Esophagus mucosa (tissue), 1 donor: ENCODE measurements around the gene OR1I1. TPM values are rescaled to one million over a fixed set of nuclear protein-coding genes. Genes with fewer than 3 reads are reported as not detected.

Source experiments
- ATAC-seq: fragments of 200-7000 bp; cut with Tn5 transposase; one replicate; pipeline ENCODE4 v1.9.1; 2020
- total RNA-seq: library from RNA; stranded (reverse); gene quantifications from one replicate; pipeline ENCODE4 v1.2.4, GENCODE V29; 2023
- donor health status: DM: yes; HTN: yes; CAD: no.

The OR1I1 gene
- total RNA-seq, 1 donor from 2014 or later: not detected

DNA sequence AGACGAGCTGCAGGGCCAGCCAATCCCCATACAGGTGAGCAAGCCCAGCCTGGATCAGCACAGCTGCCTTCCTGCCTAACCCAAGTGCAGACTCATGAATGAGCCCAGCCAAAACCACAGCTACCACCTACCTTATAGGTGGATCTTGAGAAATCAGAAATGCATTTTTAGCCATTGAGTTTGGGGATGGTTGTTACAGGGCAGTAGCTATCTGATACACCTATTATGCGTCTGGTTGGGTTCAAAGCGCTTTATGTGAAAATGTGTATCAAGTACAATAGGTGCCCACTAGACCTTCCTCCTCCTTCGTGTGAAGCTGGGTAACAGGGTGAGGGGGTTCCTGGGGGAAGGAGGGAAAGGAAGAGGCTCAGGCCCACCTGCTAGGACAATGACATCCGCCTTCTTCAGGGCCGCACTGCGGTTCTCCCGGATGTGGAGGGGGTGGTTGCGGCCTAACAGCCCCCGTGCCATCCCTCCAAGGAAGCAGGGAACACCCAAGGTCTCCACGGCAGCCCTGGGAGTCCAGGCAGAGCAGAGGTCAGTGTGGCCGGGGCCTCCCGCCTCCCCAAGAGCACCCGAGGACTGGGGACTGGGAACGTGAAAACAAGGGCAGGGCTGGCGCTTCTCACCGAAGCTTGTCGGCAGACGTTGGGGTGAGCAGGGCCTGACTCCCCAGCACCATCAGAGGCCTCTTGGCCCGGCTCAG is 36.9 kb downstream of the OR1I1 start:
- peak; percentile 19 for ATAC-seq

DNA sequence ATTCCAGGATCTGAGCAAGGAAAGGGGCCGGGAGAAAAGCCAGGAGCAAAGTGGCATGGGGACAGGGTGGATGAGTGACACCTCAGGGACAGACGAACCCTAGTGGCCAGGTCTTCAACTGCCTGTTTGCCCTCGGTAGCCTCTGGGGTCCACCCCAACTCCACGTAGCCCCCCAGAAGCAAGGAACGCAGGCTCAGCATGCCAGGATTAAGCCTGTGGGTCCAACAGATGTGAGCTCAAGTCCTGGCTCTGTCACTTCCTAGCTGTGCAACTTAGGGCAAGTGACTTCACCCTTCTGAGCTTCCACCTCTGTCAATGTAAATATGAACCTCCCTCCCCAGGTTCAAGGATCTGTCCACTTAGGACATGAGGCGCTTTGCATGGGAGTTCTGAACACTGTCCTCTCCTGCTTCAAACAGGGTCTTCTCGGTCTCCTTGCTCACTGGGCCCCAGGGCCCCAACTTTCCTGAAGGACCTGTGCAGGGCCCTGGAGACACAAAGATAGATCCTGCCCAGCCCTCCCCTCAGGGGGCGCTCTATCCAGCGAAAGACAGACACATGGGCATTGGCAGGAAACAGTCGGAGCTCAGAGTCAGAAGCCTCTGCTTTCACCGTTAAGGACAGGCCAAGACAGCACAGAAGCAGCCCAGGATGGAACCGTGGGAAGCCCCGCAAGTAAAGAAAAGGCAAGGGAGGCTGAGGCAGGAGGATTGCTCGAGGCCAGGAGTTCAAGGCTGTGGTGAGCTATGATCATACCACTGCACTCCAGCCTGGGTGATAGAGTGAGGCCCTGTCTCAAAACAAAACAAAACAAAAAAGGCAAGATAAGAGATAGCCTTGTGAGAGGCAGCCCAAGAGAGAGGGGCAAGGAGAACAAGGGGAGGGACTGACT is 38.4 kb downstream of the OR1I1 start:
- ATAC-seq: no peak

DNA sequence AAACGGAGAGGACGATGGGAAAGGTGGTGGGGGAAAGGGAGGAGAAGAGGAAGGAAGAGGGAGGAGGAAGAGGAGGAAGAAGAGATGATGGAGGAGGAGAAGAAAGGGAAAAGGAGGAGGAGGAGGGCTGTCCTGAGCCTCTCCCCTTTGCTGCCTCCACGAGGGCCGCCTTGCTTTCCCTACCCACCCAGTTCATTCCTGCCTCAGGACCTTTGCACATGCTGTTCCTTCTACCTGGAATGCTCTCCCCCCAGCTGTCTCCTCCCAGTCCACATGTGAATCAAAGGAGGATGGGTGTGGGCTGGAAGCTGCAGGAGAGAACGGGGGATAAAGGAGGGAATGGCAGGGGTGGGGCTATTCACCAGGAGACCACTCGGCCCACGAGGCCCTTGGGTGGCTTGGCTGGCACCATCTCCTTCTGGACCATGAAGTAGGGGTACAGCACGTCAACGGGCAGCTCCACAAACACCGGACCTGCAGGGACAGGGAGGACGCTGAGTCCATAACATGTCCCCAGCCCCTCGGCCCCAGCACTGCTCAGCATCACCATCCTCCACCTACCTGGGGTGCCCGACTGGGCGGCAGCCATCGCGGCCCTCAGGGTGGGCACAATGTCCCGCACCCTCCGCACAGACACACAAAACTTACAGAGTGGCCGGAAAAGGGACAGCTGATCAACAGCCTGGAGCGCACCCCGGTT is 40.5 kb downstream of the OR1I1 start:
- no peak for ATAC-seq

DNA sequence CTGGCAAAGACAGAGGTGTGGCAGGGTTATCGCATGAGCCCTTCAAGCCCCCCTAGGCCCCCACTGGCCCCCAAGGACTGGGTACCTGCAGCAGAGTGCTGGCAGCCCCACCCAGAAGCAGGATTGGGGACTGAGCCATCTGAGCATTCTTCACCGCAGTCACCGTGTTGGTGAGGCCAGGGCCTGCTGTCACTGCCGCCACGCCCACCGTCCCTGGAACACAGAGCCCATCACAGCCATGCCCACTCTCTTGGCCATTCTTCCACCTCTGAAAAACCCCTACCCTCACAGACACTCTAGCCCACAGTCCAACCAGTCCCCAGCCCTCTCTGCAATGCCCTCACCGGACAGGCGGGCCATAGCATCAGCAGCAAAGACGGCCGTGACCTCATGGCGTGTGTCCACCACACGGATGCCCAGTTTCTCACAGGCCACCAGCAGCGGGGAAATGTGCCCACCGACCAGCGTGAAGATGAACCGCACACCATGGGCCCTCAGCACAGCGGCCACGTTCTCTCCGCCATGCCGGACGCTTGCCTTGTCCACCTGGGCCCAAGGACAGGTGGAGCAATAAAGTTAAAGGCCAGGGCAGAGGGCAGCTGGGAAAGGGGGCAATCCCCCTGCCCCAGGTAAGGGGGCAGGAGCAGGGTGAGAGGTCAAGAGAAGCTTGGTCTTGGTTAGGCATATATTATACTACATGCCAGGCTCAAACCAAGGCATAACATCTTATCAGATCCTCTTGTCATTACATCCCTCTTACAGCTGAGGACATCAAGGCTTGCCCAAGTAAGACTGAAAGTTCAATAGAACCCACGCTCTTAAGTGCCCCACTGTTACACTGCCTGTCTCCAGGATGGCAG is 41.2 kb downstream of the OR1I1 start:
- ATAC-seq: no peak

DNA sequence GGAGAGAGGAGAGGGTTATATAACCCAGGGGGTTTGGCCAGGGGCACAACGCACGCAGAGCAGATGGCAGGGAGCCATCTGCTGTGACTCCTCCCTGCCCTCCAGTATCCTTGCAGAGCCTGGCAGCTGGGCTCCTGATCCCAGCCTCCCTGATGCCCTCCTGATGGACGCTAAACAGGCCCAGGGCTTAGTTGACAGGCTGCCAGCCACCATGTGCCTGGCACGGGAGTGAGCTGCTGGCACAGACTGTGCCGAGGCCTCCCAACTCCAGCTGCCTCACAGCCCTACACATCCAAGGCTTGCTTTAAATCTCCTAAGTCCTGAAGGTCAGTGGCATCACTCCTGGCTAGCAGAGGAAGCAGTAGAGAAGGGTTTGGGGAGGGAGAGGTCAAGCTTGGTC is 41.9 kb downstream of the OR1I1 start:
- no peak for ATAC-seq

DNA sequence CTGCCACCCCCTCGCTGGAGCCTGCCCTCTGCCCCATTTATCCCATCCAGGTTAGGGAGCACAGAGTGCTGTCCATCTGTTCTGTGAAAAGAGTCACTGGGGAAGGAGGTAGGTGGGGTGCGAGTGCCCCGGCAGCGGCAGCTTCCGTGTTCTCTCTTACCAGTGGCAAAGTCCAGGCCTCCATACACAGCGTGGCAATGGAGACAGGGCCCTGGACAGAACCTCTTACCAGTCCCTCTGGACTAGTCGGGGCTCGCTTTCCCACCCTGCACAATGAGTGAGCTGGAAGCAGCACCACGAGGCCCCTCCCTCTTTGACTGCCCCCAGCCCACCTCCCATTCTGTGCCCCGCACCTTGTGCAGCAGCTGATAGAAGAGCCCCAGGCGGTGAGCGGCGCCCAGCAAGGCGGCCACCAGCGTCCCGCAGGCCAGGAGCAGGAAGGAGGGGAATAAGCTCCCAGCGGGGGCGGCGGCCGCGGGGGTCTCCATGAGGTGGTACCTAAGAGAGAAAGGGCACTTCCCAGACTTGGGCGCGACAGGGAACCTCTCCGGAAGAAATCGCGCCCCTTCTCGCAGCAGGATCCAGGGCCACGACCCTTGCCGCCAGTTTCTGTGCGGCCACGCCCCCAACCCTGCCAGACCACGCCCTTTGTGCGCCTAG is 42.7 kb downstream of the OR1I1 start:
- ATAC-seq: peak; percentile 16

DNA sequence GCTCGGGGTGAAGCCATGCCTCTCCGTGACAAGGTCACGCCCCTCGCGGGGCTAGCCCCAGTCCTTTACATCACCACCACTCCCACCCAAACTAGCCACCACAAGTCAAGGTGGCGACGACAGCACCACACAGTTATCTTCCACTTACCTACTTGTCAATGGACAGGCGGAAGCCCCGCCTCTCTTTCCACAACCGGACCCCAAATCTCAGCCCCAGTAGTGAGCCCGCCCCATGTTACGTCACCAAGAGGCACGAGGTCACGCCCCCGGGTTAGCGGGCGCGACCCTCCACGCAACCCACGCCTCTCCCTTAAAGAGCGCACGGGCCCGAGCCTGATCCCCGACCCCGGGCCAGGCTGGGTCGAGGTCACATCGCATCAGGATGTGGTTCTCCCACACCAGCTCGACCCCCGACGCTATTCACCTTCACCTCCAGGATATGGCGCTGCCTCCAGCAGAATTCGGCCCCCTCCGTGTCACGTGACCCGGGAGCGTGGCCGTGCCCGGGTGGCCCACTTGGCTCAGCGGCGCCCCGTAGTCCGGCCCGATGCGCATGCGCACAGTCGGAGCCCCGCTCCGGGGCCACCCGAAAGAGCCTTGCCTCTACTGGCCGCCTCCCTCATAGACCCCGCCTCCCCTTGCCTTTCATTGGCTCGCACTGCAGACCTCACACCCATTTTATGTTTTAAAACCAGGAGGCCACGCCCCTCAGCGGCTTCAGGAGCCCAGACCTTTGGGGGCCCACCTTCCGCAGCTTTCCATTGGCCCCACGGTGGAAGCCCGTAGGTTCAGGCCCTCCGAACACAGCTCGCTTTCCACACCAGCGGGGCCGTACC is 43.4 kb downstream of the OR1I1 start:
- ATAC-seq: peak; percentile 89

DNA sequence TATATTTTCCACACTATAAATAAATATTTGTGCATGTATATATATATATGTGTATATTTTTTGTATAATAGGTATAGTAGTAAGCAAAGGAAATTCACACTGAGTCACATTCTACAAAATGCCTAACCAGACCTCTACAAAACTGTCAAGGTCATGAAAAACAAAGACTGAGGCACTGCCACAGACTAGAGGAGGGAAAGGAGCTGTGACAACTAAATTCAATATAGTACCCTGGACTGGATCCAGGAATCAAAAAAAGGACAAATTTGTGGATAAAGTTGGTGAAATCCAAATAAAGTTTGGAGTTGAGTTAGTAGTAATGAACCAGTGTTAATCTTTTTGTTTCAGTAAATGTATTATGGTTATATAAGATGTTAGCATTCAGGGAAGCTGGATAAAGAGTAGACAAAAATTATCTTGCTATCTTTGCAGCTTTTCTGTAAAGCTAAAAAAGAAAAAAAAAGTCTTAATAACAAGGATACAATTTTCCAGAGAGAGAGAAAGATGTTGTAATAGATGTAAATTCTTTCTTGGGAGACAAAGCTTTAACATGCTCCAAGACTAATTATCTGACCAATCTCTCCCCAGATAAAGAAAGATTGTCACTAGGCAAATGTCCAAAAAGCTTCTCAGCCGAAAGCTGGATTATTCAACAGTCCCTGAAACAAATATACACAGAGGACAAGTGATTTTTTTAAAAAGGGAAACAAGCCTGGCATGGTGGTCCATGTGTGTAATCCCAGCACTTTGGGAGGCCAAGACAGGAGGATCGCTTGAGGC is 44.3 kb downstream of the OR1I1 start:
- no peak for ATAC-seq

DNA sequence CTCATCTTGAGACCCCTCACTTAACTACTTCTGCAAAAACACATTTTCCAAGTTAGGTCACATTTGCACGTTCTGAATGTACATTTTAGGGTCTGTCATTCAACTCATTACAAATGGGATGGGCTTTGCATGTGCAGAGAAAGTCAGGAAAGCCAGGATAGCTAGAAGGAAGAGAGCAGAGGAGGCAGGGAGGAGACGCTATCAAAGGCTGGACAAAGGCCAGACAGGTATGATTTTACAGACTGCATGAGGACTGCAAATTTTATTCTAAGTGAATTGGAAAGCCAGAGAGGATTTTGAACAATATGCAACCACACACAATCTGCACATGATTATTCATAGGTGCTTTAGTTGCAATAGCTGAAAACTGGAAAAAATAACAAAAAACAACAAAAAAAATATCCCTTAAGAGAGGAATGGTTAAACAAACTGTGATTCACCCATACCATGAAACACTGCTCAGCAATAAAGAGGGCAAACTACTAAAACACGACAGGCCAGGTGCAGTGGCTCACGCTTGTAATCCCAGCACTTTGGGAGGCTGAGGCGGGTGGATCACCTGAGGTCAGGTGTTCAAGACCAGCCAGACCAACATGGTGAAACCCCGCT is 46.3 kb downstream of the OR1I1 start:
- ATAC-seq: no peak

DNA sequence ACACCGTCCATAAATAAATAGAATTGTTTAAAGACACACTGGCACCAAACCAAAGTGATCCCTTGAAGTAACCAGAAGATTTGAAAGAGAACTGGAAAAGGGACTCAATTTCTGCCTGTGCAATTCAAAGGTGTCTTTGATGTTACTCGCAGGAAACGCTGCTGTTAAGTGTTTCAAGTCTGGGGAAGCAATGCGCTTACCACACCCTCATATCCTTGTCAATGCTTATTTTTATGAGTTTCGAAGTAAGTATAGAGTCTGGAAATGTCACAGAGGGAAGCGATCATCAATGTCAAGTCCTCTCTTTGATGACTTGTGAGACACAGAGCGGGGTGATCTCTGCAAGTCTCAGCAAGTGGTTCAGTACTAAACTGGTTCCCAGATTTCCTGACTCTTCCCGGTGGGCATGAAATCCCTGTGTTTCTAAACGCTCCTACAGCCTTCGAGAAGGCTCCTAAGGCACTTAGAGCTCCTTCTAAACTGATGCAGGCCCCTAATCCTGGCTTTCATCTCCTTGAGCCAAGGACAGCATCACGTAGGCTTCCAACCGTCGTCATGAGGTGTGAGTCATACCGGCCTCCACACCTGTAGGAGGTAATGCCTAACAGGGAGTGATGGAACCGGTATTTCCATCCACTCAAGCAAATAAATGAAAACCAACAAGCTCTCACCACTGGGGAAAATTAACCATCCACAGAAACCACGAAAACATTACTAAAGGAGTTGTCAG is 48.0 kb downstream of the OR1I1 start:
- peak; percentile 86 for ATAC-seq

DNA sequence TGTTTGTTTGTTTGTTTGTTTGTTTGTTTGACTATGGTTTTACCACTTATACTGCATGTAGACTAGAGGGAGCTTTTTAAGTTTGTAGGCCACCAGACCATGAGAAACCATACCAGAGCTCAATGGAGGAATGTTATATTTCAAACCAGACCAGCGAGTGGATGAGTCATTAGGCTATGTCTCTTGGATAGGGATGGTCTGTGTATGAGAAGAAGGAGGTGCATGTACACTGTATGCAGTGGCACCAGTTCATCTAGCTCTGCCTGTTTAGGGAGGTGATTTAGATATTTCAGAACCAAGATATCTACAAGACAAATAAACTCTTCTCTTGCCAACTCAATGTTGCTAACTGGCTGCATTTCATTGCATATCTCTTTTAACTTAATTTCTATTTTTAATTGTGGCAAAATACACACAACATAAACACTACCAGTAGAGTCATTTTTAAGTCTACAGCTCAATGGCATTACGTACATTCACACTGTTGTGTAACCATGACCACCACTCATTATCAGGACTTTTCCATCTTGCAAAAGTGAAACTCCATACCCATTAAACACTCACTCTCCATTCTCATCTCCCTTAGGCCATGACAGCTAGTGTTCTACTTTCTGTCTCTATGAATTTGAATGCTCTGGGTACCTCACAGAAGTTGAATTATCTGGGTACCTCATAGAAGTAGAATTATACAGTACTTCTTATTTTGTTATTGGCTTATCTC is 54.4 kb downstream of the OR1I1 start:
- peak; percentile 98 for ATAC-seq

DNA sequence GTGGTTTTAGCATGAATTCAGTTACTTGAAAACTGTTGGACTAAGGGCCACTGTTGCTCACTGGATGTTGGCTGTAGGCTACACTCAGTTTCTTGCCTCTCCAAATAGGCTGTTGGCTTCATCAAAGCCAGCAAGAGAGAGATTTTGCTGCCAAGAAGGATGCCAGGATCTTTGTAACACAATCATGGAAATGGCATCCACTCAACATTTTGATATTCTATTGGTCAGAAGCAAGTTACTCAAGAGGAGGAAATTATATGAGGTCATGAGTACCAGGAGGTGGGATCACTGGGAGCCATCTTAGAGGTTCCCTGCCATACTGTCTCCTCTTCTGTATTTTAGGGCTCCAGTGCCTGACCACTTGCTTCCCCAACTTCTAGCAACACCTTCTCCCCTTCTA is 55.8 kb downstream of the OR1I1 start:
- ATAC-seq: no peak

DNA sequence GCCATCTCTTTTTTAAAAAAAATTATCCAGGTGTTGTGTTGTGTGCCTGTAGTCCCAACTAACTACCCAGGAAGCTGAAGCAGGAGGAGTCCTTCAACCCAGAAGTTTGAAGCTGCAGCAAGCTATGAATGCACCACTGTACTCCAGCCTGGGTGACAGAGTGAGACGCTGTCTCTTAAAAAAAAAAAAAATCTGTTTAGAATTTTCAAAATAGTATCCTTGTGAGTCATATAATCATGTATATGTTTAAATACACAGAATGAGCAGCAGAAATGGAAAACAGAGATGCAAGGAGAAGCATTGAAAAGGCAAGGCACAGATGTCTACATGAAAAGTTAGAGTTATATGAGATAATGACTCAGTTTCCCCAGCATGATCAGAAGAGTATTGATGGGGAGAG is 56.4 kb downstream of the OR1I1 start:
- ATAC-seq: no peak

DNA sequence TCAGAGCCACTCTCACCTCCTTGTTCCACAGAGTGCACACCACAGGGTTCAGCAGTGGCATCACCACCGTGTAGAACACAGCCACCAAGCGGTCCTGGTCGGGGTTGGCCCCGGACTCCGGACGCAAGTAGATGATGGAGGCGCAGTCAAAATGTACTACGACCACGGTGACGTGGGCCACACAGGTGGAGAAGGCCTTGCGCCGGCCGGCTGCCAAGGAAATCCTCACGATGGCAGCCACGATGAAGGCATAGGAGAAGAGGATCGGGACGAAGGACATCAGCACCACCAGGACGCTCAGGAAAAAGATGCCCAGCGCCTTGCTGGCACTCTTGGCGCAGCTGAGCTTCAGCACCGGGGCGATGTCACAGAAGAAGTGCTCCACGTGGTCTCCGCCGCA is 59.1 kb downstream of the OR1I1 start:
- ATAC-seq: no peak

DNA sequence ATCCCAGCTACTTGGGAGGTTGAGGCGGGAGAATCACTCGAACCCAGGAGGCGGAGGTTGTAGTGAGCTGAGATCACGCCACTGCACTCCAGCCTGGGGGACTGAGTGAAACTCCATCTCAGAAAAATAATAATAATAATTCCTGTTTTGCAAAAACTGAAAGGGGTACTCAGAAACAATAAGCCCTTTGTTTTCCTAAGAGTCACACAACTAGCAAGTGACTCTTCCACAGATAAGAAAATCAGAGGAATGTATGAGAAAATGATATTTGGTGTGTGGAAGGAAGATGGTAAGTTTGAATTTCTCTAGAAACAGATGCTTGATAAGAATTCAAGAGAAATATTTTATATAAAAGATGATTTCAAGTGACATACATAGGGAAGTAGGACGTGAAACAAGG is 60.3 kb downstream of the OR1I1 start:
- ATAC-seq: no peak
